Measurements from ENCODE around the gene BNIP3. TPM values are rescaled to one million over a fixed set of nuclear protein-coding genes. Genes with fewer than 3 reads are reported as not detected.

The BNIP3 gene
- total RNA-seq, 1 donor from 2014 or later = 157 TPM

- intact Hi-C loops (cut with DNase I) = loop anchor here (5.0 kb wide), 1 partner anchor 40 kb away; the partner anchor contains the start of gene PPP2R2D
- ATAC-seq = no peak
- no peak for DNase-seq (ENCODE audit: missing footprints)
Observed at GRCh38 chr10:131942455-131942854, 39.3 kb downstream of the BNIP3 start.

GRCh38 chr10:131938681-131939080, 43.0 kb downstream of the BNIP3 start:
- intact Hi-C loops (cut with DNase I) = no loop called here
- DNase-seq (ENCODE audit: missing footprints) (no peak), ATAC-seq (no peak)

GRCh38 chr10:131937836-131938235, 43.9 kb downstream of the BNIP3 start:
- DNase-seq (ENCODE audit: missing footprints) (no peak), ATAC-seq (peak; percentile 83)
- intact Hi-C loops (cut with DNase I) = no loop called here

GRCh38 chr10:131936736-131937135, 45.0 kb downstream of the BNIP3 start:
- DNase-seq (ENCODE audit: missing footprints) = no peak
- intact Hi-C loops (cut with DNase I) = no loop called here
- ATAC-seq = no peak

GRCh38 chr10:131936294-131936693, 45.4 kb downstream of the BNIP3 start:
- intact Hi-C loops (cut with DNase I) = no loop called here
- DNase-seq (ENCODE audit: missing footprints) = no peak

GRCh38 chr10:131935260-131935659, 46.5 kb downstream of the BNIP3 start:
- DNase-seq (ENCODE audit: missing footprints) (no peak), ATAC-seq (no peak)
- intact Hi-C loops (cut with DNase I) = no loop called here

More at GRCh38 chr10:131936294-131936693, 45.4 kb downstream of the BNIP3 start:
- ATAC-seq = no peak

GRCh38 chr10:131934769-131935168, 47.0 kb downstream of the BNIP3 start:
- ATAC-seq = no peak

GRCh38 chr10:131933696-131934086, 48.0 kb downstream of the BNIP3 start:
- no peak for ATAC-seq
- DNase-seq (ENCODE audit: missing footprints) = no peak
- intact Hi-C loops (cut with DNase I) = no loop called here

More at GRCh38 chr10:131934769-131935168, 47.0 kb downstream of the BNIP3 start:
- DNase-seq (ENCODE audit: missing footprints) = no peak
- intact Hi-C loops (cut with DNase I) = no loop called here

- ATAC-seq = no peak
Observed at GRCh38 chr10:131933016-131933695, 48.6 kb downstream of the BNIP3 start.

GRCh38 chr10:131931981-131932380, 49.7 kb downstream of the BNIP3 start:
- intact Hi-C loops (cut with DNase I) = no loop called here
- DNase-seq (ENCODE audit: missing footprints) = no peak
- ATAC-seq = no peak

More at GRCh38 chr10:131933016-131933695, 48.6 kb downstream of the BNIP3 start:
- intact Hi-C loops (cut with DNase I) = no loop called here
- DNase-seq (ENCODE audit: missing footprints) = no peak

GRCh38 chr10:131930586-131931330, 51.0 kb downstream of the BNIP3 start:
- ATAC-seq = no peak
- no peak for DNase-seq (ENCODE audit: missing footprints)
- intact Hi-C loops (cut with DNase I) = no loop called here

- intact Hi-C loops (cut with DNase I) = no loop called here
- no peak for DNase-seq (ENCODE audit: missing footprints)
- ATAC-seq = no peak
Observed at GRCh38 chr10:131930150-131930549, 51.6 kb downstream of the BNIP3 start.

GRCh38 chr10:131929122-131929845, 52.4 kb downstream of the BNIP3 start:
- intact Hi-C loops (cut with DNase I) = no loop called here
- ATAC-seq (no peak), DNase-seq (ENCODE audit: missing footprints) (no peak)

- no peak for ATAC-seq
- intact Hi-C loops (cut with DNase I) = no loop called here
- no peak for DNase-seq (ENCODE audit: missing footprints)
Observed at GRCh38 chr10:131928248-131929095, 53.3 kb downstream of the BNIP3 start.

GRCh38 chr10:131926743-131927595, 54.8 kb downstream of the BNIP3 start:
- intact Hi-C loops (cut with DNase I) = no loop called here
- ATAC-seq (no peak), DNase-seq (ENCODE audit: missing footprints) (no peak)

GRCh38 chr10:131926253-131926652, 55.5 kb downstream of the BNIP3 start:
- no peak for ATAC-seq
- no peak for DNase-seq (ENCODE audit: missing footprints)
- intact Hi-C loops (cut with DNase I) = no loop called here

GRCh38 chr10:131925716-131926115, 56.0 kb downstream of the BNIP3 start:
- intact Hi-C loops (cut with DNase I) = no loop called here
- no peak for DNase-seq (ENCODE audit: missing footprints)
- no peak for ATAC-seq

Data from Right ventricle myocardium inferior (tissue), 1 donor.